ENCODE results near the gene CMTM4.

The CMTM4 gene

GRCh38 chr16:66587881-66588600 is 108.5 kb downstream of the CMTM4 start (continued):
- no peak for TF ChIP-seq TSHZ2 (CRISPR knock-in tag; IDR thresholded peaks at IDR 0.05)

GRCh38 chr16:66585481-66586239 is 110.9 kb downstream of the CMTM4 start:
- TF ChIP-seq TCF4 (CRISPR knock-in tag; IDR thresholded peaks at IDR 0.05; ENCODE audit: borderline replicate concordance) (no peak), GLIS3 (CRISPR knock-in tag; IDR thresholded peaks at IDR 0.05) (no peak)

GRCh38 chr16:66581246-66581952 is 115.1 kb downstream of the CMTM4 start:
- TF ChIP-seq ZFP30 (CRISPR knock-in tag; IDR thresholded peaks at IDR 0.05), result no peak
- TF ChIP-seq CSRNP3 (CRISPR knock-in tag; IDR thresholded peaks at IDR 0.05), result no peak
- TF ChIP-seq BACH2 (CRISPR knock-in tag; IDR thresholded peaks at IDR 0.05; ENCODE audit: borderline replicate concordance), result no peak
- TF ChIP-seq PATZ1 (CRISPR knock-in tag; IDR thresholded peaks at IDR 0.05; ENCODE audit: borderline replicate concordance), result no peak
- TF ChIP-seq TSHZ2 (CRISPR knock-in tag; IDR thresholded peaks at IDR 0.05), result no peak
- no peak for TF ChIP-seq RARB (CRISPR knock-in tag; IDR thresholded peaks at IDR 0.05)
- no peak for TF ChIP-seq POU6F1 (CRISPR knock-in tag; IDR thresholded peaks at IDR 0.05; ENCODE audit: borderline replicate concordance, low read depth)
- TF ChIP-seq ZNF70 (CRISPR knock-in tag; IDR thresholded peaks at IDR 0.05), result no peak
- TF ChIP-seq ISL1 (CRISPR knock-in tag; IDR thresholded peaks at IDR 0.05), result no peak
- no peak for TF ChIP-seq ZNF565 (CRISPR knock-in tag; conservative IDR thresholded peaks at IDR 0.05; ENCODE audit: low read depth)
- TF ChIP-seq GLIS3 (CRISPR knock-in tag; IDR thresholded peaks at IDR 0.05), result no peak
- TF ChIP-seq PPARA (CRISPR knock-in tag; IDR thresholded peaks at IDR 0.05; ENCODE audit: borderline replicate concordance), result no peak
- no peak for TF ChIP-seq TCF4 (CRISPR knock-in tag; IDR thresholded peaks at IDR 0.05; ENCODE audit: borderline replicate concordance)
- TF ChIP-seq ESRRG (CRISPR knock-in tag; IDR thresholded peaks at IDR 0.05), result no peak
- ATAC-seq, result no peak; the same call in 2 of the 3 replicates

More at GRCh38 chr16:66585481-66586239, 110.9 kb downstream of the CMTM4 start:
- no peak for ATAC-seq
